Muscle of leg (tissue), 11 donors: ENCODE measurements around the gene NHSL2. TPM values are rescaled to one million over a fixed set of nuclear protein-coding genes. Genes with fewer than 3 reads are reported as not detected.
A peak's percentile ranks its signal among the peaks of the same experiment; 100 is the strongest.

Experiments used
- DNase-seq: peaks from one replicate; pipeline ENCODE4 v3.0.0; 2013
- H3K27ac ChIP-seq: one replicate; pipeline ENCODE4 v1.5.1; 2013; ENCODE audit warnings: mild to moderate bottlenecking, low read length, control low read depth
- H3K27me3 ChIP-seq: one replicate; pipeline ENCODE4 v1.6.1; 2013; ENCODE audit warnings: low read length; ENCODE audit not compliant: control insufficient read depth, insufficient read depth
- H3K36me3 ChIP-seq: one replicate; pipeline ENCODE4 v1.6.1; 2013; ENCODE audit warnings: low read length; ENCODE audit not compliant: control insufficient read depth, insufficient read depth
- H3K4me1 ChIP-seq: one replicate; pipeline ENCODE4 v1.6.1; 2013; ENCODE audit warnings: low read length; ENCODE audit not compliant: control insufficient read depth, insufficient read depth
- H3K4me3 ChIP-seq: one replicate; pipeline ENCODE4 v1.5.1; 2013; ENCODE audit warnings: low read length, control low read depth
- H3K9me3 ChIP-seq: replicated peaks from 2 replicates; pipeline ENCODE4 v1.6.1; 2013; ENCODE audit warnings: low read depth, low read length; ENCODE audit not compliant: control insufficient read depth
- WGBS: methylation state at CpG from one replicate; pipeline ENCODE4 v1.1.5; 2013; ENCODE audit warnings: missing lambda C conversion rate; ENCODE audit not compliant: insufficient coverage; 5-methylcytosine and 5-hydroxymethylcytosine counted together
- polyA plus RNA-seq, 8 donors: library from polyadenylated mRNA; unstranded; fragments of 120-200 nt; gene quantifications; one replicate each; pipeline versions ENCODE4 v1.2.1 to v1.2.3, GENCODE V29; 2013; ENCODE audit warnings: inconsistent platforms in 1 of 8, low replicate concordance in 1 of 8; ENCODE audit not compliant: insufficient read length in 8 of 8, insufficient read depth in 1 of 8
- total RNA-seq: library from RNA; stranded (reverse); fragments of 120-200 nt; gene quantifications from one replicate; pipeline ENCODE4 v1.2.4, GENCODE V29; 2013

Gene NHSL2
- total and polyA plus RNA-seq, 9 donors, result 6.6 to 11.1 (median 8.3) TPM

DNA sequence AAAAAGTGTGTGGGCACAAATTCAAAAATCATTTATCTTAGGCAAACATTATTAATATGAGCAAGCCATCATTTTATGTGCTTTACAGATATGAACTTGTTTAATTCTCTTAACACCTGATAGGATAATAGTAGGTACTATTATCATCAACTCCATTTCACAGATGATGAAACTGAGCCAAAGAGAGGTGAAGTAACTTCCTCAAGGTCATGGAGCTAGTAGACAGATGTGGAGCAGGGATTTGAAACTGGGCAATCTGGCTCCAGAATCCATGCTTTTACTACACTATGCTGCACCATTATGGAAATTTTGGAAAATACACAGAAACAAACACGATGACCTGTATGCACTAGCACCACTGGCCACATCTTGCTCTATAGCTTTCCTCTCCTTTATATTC is 269.9 kb downstream of the NHSL2 start:
- Histone ChIP-seq H3K4me1 (peaks cover 3% of the 10 kb centered on the region), H3K36me3 (no peaks in the 10 kb centered on the region), H3K27me3 (peaks cover 20% of the 10 kb centered on the region), H3K9me3 (no peaks in the 10 kb centered on the region), H3K4me3 (no peak overlapping the region), H3K27ac (no peak overlapping the region)
- WGBS, result no CpG with 5 or more reads among the region's 1 CpG
- DNase-seq, result peak; percentile 9

DNA sequence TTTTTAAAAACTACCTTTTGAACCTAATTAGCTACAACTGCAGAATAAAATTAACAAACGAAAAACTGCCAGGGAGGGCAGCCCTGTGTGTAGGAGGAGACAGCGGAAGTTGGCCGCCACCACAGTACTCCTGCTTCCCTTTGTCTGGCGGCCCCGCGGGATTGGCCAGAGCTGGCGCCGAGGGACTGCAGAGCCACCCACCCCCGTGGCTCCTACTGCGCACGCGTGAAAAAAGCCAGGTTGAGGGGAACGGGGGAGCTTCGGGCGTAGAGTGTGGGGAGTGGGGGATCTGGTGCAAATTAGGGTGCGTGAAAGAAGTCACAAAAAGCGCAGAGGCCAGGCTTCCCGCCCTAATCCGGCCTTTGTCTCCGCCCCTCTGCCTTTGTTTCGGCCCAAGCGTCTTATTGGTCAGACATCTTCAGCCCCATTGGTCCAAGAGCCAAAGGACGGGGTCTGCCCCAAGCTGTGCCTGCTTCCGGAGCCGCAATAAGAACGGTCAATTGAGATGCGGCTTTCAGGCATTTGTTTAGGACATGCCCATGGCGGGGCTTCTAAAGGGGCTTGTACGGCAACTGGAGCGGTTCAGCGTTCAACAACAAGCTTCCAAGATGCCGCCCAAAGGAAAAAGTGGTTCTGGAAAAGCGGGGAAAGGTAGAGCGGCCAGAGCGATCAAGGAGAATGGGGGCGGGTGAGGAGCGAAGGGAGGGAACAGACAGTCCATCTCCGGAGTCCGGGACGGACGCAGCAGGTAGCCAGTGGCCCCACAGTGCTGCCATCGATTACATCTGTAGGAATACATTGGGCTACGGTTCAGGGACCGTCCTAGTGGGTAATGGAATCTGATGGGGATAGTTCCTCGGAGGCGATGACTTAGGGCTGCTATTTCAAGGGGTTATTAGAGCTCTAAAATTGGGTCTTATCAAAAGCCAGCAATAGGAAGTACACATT is 270.8 kb downstream of the NHSL2 start, which contains the start of gene PIN4:
TSS of gene PIN4 (plus strand) at position 580 of the 948 bp plus-strand sequence. CDS start at position 609, 29 bp downstream.
- DNase-seq, result peak; percentile 99
- H3K4me1 ChIP-seq, result peaks cover 3% of the 10 kb centered on the region
- H3K27me3 ChIP-seq, result peaks cover 22% of the 10 kb centered on the region
- H3K36me3 ChIP-seq, result no peaks in the 10 kb centered on the region
- WGBS, result 19% methylated on average over 28 of the region's 46 CpGs
- H3K9me3 ChIP-seq, result no peaks in the 10 kb centered on the region
- peak within 1 kb of the TSS; percentile 56 for H3K4me3 ChIP-seq
- peak within 1 kb of the TSS; percentile 93 for H3K27ac ChIP-seq

DNA sequence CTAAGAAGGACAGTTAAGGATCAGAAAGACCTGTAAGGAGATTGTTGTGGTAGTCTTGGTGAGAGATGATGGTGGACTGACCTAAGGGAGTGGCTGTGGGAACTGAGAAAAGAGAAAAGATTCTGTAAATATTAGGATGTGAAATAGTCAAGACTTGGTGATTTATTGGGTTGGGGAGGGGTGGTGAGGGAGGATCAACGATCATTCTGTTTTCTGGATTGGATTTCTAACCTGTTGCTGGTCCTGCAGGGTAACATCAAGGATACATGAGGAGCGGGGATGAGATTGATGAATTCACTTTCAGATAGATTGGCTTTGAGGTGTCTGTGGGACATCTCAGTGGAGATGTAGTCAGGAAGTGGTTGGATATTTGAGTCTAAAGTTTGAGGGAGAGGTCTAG is 272.3 kb downstream of the NHSL2 start:
- peaks cover 3% of the 10 kb centered on the region for H3K4me1 ChIP-seq
- H3K27ac ChIP-seq, result no peak overlapping the region
- WGBS, result 71% methylated on average over 2 of the region's 2 CpGs
- no peaks in the 10 kb centered on the region for H3K9me3 ChIP-seq
- DNase-seq, result no peak
- peaks cover 19% of the 10 kb centered on the region for H3K27me3 ChIP-seq
- H3K4me3 ChIP-seq, result no peak overlapping the region
- H3K36me3 ChIP-seq, result no peaks in the 10 kb centered on the region

DNA sequence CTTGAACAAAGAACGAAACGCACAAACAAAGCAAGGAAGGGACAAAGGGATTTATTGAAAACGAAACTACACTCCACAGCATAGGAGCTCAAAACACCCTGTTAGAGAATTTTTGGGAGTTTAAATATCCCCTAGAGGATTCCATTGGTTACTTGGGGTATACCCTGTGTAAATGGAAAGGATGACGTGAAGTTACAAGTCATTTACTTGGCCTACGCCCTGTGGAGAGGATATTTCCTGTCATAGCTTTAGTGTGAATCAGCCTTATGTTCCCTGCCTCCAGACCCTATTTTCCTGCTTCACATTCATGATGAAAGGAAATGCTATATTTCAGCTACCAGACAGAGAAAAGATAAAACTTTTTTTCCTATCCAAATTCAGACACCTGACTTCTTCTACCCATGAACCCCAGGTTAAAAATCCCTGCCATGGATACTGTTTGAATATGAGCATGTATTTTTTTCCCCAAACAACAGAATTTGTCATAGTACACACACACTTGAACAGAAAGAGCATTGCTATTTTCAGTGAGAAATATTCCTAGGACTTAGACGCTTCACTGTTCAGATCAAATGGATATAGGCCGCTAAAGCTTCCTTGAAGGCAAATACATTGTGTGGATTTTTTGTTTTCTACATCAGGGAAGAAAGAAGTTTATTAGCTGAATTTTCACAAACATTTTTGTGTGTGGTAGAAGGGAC is 291.3 kb downstream of the NHSL2 start:
- 88% methylated on average over 1 of the region's 7 CpGs for WGBS
- Histone ChIP-seq H3K4me3 (no peak overlapping the region), H3K36me3 (peaks cover 13% of the 10 kb centered on the region), H3K4me1 (no peaks in the 10 kb centered on the region), H3K27ac (no peak overlapping the region), H3K27me3 (peaks cover 28% of the 10 kb centered on the region), H3K9me3 (no peaks in the 10 kb centered on the region)
- peak; percentile 59 for DNase-seq

Other genes starting within 250 kb of the NHSL2 start
- not detected for gene CXorf49, start 192.6 kb upstream of the NHSL2 start, total RNA-seq
- under 1 TPM in 1 of 8 donors, not detected in 7; 0.09 TPM for gene CXorf49, start 192.6 kb upstream of the NHSL2 start, polyA plus RNA-seq
- not detected for gene CXorf49B, start 147.5 kb upstream of the NHSL2 start, total RNA-seq
- under 1 TPM in 1 of 8 donors, not detected in 7; 0.09 TPM for gene CXorf49B, start 147.5 kb upstream of the NHSL2 start, polyA plus RNA-seq
- gene RTL5, start 221.1 kb downstream of the NHSL2 start, total RNA-seq, result 3.6 TPM
- gene RTL5, start 221.1 kb downstream of the NHSL2 start, polyA plus RNA-seq, result 10 to 100 TPM; 10.4 to 16.3 (median 12.5) TPM